ENCODE data around the gene SNCB. TPM values are rescaled to one million over a fixed set of nuclear protein-coding genes. Genes with fewer than 3 reads are reported as not detected.

Gene SNCB
- total RNA-seq, 2 donors from 2014 or later: 0.22 to 1.8 TPM

GRCh38 chr5:176665517-176665916 lies 35.2 kb upstream of the SNCB start:
- 92 to 93% methylated on average over 6 of the region's 6 CpGs for WGBS, 2 experiments (ENCODE audit: insufficient coverage in 1 of 2, insufficient read length in 1 of 2)
- no peak overlapping the region for H3K4me3 ChIP-seq (ENCODE audit: low read length)
- H3K9me3 ChIP-seq (ENCODE audit: control insufficient read depth, low read length): no peaks in the 10 kb centered on the region
- Mint-ChIP-seq H3K4me3 (no peak overlapping the region), H3K27me3 (ENCODE audit: insufficient read depth) (peaks cover 5% of the 10 kb centered on the region), H3K4me1 (no peaks in the 10 kb centered on the region), H3K9me3 (no peaks in the 10 kb centered on the region), H3K27ac (no peak overlapping the region), H3K36me3 (ENCODE audit: low read depth) (no peaks in the 10 kb centered on the region)
- H3K27ac ChIP-seq (ENCODE audit: low read depth, low read length): no peak overlapping the region
- H3K36me3 ChIP-seq (ENCODE audit: control insufficient read depth, insufficient read depth, low read length): no peaks in the 10 kb centered on the region
- H3K9ac ChIP-seq (ENCODE audit: extremely low read depth, low read length, poor library complexity, severe bottlenecking): no peak overlapping the region
- DNase-seq: no peak
- TF ChIP-seq CTCF (conservative IDR thresholded peaks at IDR 0.05): no peak
- peaks cover 4% of the 10 kb centered on the region for H3K27me3 ChIP-seq (ENCODE audit: control insufficient read depth, insufficient read depth, low read length, poor library complexity, severe bottlenecking)
- H3K4me1 ChIP-seq (ENCODE audit: control insufficient read depth, insufficient read depth, low read length): no peaks in the 10 kb centered on the region

GRCh38 chr5:176664886-176665285 lies 34.6 kb upstream of the SNCB start:
- no peak for TF ChIP-seq CTCF (conservative IDR thresholded peaks at IDR 0.05)
- H3K36me3 Mint-ChIP-seq (ENCODE audit: low read depth): no peaks in the 10 kb centered on the region
- no peaks in the 10 kb centered on the region for H3K4me1 Mint-ChIP-seq
- Histone ChIP-seq H3K9me3 (ENCODE audit: control insufficient read depth, low read length) (no peaks in the 10 kb centered on the region), H3K4me3 (ENCODE audit: low read length) (no peak overlapping the region), H3K36me3 (ENCODE audit: control insufficient read depth, insufficient read depth, low read length) (no peaks in the 10 kb centered on the region), H3K27ac (ENCODE audit: low read depth, low read length) (no peak overlapping the region), H3K4me1 (ENCODE audit: control insufficient read depth, insufficient read depth, low read length) (no peaks in the 10 kb centered on the region), H3K27me3 (ENCODE audit: control insufficient read depth, insufficient read depth, low read length, poor library complexity, severe bottlenecking) (peaks cover 4% of the 10 kb centered on the region), H3K9ac (ENCODE audit: extremely low read depth, low read length, poor library complexity, severe bottlenecking) (no peak overlapping the region)
- H3K4me3 Mint-ChIP-seq: no peak overlapping the region
- WGBS, 2 experiments (ENCODE audit: insufficient coverage in 1 of 2, insufficient read length in 1 of 2): 67 to 78% methylated on average over 3 to 19 of the region's 19 CpGs
- H3K27ac Mint-ChIP-seq: no peak overlapping the region
- H3K27me3 Mint-ChIP-seq (ENCODE audit: insufficient read depth): peaks cover 5% of the 10 kb centered on the region
- no peaks in the 10 kb centered on the region for H3K9me3 Mint-ChIP-seq
- DNase-seq: peak; percentile 65

GRCh38 chr5:176664479-176664878 lies 34.1 kb upstream of the SNCB start:
- H3K4me3 ChIP-seq (ENCODE audit: low read length): no peak overlapping the region
- Mint-ChIP-seq H3K27ac (no peak overlapping the region), H3K27me3 (ENCODE audit: insufficient read depth) (peaks cover 5% of the 10 kb centered on the region), H3K4me3 (no peak overlapping the region), H3K4me1 (no peaks in the 10 kb centered on the region), H3K9me3 (no peaks in the 10 kb centered on the region), H3K36me3 (ENCODE audit: low read depth) (no peaks in the 10 kb centered on the region)
- no peaks in the 10 kb centered on the region for H3K4me1 ChIP-seq (ENCODE audit: control insufficient read depth, insufficient read depth, low read length)
- no peaks in the 10 kb centered on the region for H3K9me3 ChIP-seq (ENCODE audit: control insufficient read depth, low read length)
- TF ChIP-seq CTCF (conservative IDR thresholded peaks at IDR 0.05): no peak
- no peak overlapping the region for H3K27ac ChIP-seq (ENCODE audit: low read depth, low read length)
- WGBS, 2 experiments (ENCODE audit: insufficient coverage in 1 of 2, insufficient read length in 1 of 2): 41 to 61% methylated on average over 3 to 6 of the region's 6 CpGs
- H3K36me3 ChIP-seq (ENCODE audit: control insufficient read depth, insufficient read depth, low read length): no peaks in the 10 kb centered on the region
- no peak overlapping the region for H3K9ac ChIP-seq (ENCODE audit: extremely low read depth, low read length, poor library complexity, severe bottlenecking)
- H3K27me3 ChIP-seq (ENCODE audit: control insufficient read depth, insufficient read depth, low read length, poor library complexity, severe bottlenecking): peaks cover 4% of the 10 kb centered on the region
- no peak for DNase-seq
